Activated T-cell treated with anti-CD3 and anti-CD28 coated beads, Interleukin-2, amount 50 U/mL, for 24 hours (primary cell): ENCODE data around the gene IQSEC1.

Experiments used
- DNase-seq: peaks from one replicate; pipeline ENCODE4 v3.0.0-alpha.2; 2020
- H3K27ac Mint-ChIP-seq: 2 replicates; pipeline ENCODE4 v1.8.0; 2020; ENCODE audit warnings: mild to moderate bottlenecking, mixed read lengths
- H3K27me3 Mint-ChIP-seq: 2 replicates; pipeline ENCODE4 v1.8.0; 2020; ENCODE audit warnings: mixed read lengths
- H3K36me3 Mint-ChIP-seq: 2 replicates; pipeline ENCODE4 v1.8.0; 2020; ENCODE audit warnings: low read depth, mixed read lengths
- H3K4me1 Mint-ChIP-seq: 2 replicates; pipeline ENCODE4 v1.8.0; 2020; ENCODE audit warnings: low read depth, mixed read lengths
- H3K4me3 Mint-ChIP-seq: 2 replicates; pipeline ENCODE4 v1.8.0; 2020; ENCODE audit warnings: mild to moderate bottlenecking, moderate library complexity, mixed read lengths
- H3K9me3 Mint-ChIP-seq: 2 replicates; pipeline ENCODE4 v1.8.0; 2020; ENCODE audit warnings: mixed read lengths

Gene IQSEC1

GRCh38 chr3:12987602-12988001, 85.6 kb downstream of the IQSEC1 start:
- peaks cover 62% of the 10 kb centered on the region for H3K4me1 Mint-ChIP-seq
- no peaks in the 10 kb centered on the region for H3K36me3 Mint-ChIP-seq
- no peaks in the 10 kb centered on the region for H3K9me3 Mint-ChIP-seq
- no peak overlapping the region for H3K4me3 Mint-ChIP-seq
- no peaks in the 10 kb centered on the region for H3K27me3 Mint-ChIP-seq
- no peak for DNase-seq
- peak overlapping the region; percentile 5 for H3K27ac Mint-ChIP-seq

- Mint-ChIP-seq H3K27me3 (no peaks in the 10 kb centered on the region), H3K36me3 (no peaks in the 10 kb centered on the region), H3K4me3 (no peak overlapping the region), H3K4me1 (peaks cover 64% of the 10 kb centered on the region), H3K9me3 (no peaks in the 10 kb centered on the region), H3K27ac (peak overlapping the region; percentile 5)
- DNase-seq, result no peak
Measured at GRCh38 chr3:12986986-12987385, 86.2 kb downstream of the IQSEC1 start.

- H3K9me3 Mint-ChIP-seq, result no peaks in the 10 kb centered on the region
- no peaks in the 10 kb centered on the region for H3K27me3 Mint-ChIP-seq
- no peak overlapping the region for H3K4me3 Mint-ChIP-seq
- H3K36me3 Mint-ChIP-seq, result no peaks in the 10 kb centered on the region
- H3K4me1 Mint-ChIP-seq, result peaks cover 67% of the 10 kb centered on the region
- no peak for DNase-seq
- H3K27ac Mint-ChIP-seq, result no peak overlapping the region
Measured at GRCh38 chr3:12986521-12986920, 86.7 kb downstream of the IQSEC1 start.

GRCh38 chr3:12986031-12986430, 87.2 kb downstream of the IQSEC1 start:
- no peaks in the 10 kb centered on the region for H3K27me3 Mint-ChIP-seq
- H3K9me3 Mint-ChIP-seq, result no peaks in the 10 kb centered on the region
- DNase-seq, result no peak
- H3K27ac Mint-ChIP-seq, result no peak overlapping the region
- H3K36me3 Mint-ChIP-seq, result no peaks in the 10 kb centered on the region
- no peak overlapping the region for H3K4me3 Mint-ChIP-seq
- H3K4me1 Mint-ChIP-seq, result peaks cover 66% of the 10 kb centered on the region

- H3K9me3 Mint-ChIP-seq, result no peaks in the 10 kb centered on the region
- H3K4me3 Mint-ChIP-seq, result no peak overlapping the region
- peaks cover 60% of the 10 kb centered on the region for H3K4me1 Mint-ChIP-seq
- no peaks in the 10 kb centered on the region for H3K27me3 Mint-ChIP-seq
- no peak for DNase-seq
- no peaks in the 10 kb centered on the region for H3K36me3 Mint-ChIP-seq
- H3K27ac Mint-ChIP-seq, result no peak overlapping the region
Measured at GRCh38 chr3:12985148-12985547, 88.1 kb downstream of the IQSEC1 start.

GRCh38 chr3:12984023-12984823, 89.0 kb downstream of the IQSEC1 start:
- peak; percentile 77 for DNase-seq
- Mint-ChIP-seq H3K36me3 (peaks cover 3% of the 10 kb centered on the region), H3K27me3 (no peaks in the 10 kb centered on the region), H3K4me1 (peaks cover 58% of the 10 kb centered on the region), H3K4me3 (no peak overlapping the region), H3K9me3 (no peaks in the 10 kb centered on the region), H3K27ac (peak overlapping the region; percentile 72)

- Mint-ChIP-seq H3K9me3 (no peaks in the 10 kb centered on the region), H3K4me3 (no peak overlapping the region), H3K4me1 (peaks cover 53% of the 10 kb centered on the region), H3K27ac (no peak overlapping the region), H3K27me3 (no peaks in the 10 kb centered on the region), H3K36me3 (peaks cover 8% of the 10 kb centered on the region)
- no peak for DNase-seq
Measured at GRCh38 chr3:12983319-12983718, 89.9 kb downstream of the IQSEC1 start.

- H3K9me3 Mint-ChIP-seq, result no peaks in the 10 kb centered on the region
- H3K27me3 Mint-ChIP-seq, result no peaks in the 10 kb centered on the region
- H3K36me3 Mint-ChIP-seq, result peaks cover 8% of the 10 kb centered on the region
- peaks cover 53% of the 10 kb centered on the region for H3K4me1 Mint-ChIP-seq
- peak overlapping the region; percentile 75 for H3K27ac Mint-ChIP-seq
- no peak overlapping the region for H3K4me3 Mint-ChIP-seq
- no peak for DNase-seq
Measured at GRCh38 chr3:12982619-12983101, 90.6 kb downstream of the IQSEC1 start.

GRCh38 chr3:12981306-12982275, 91.6 kb downstream of the IQSEC1 start:
- H3K4me3 Mint-ChIP-seq, result no peak overlapping the region
- no peaks in the 10 kb centered on the region for H3K9me3 Mint-ChIP-seq
- peaks cover 8% of the 10 kb centered on the region for H3K36me3 Mint-ChIP-seq
- H3K4me1 Mint-ChIP-seq, result peaks cover 53% of the 10 kb centered on the region
- peak overlapping the region; percentile 74 for H3K27ac Mint-ChIP-seq
- no peaks in the 10 kb centered on the region for H3K27me3 Mint-ChIP-seq
- no peak for DNase-seq

- H3K4me3 Mint-ChIP-seq, result no peak overlapping the region
- no peaks in the 10 kb centered on the region for H3K9me3 Mint-ChIP-seq
- H3K27ac Mint-ChIP-seq, result peak overlapping the region; percentile 68
- H3K36me3 Mint-ChIP-seq, result peaks cover 8% of the 10 kb centered on the region
- H3K27me3 Mint-ChIP-seq, result no peaks in the 10 kb centered on the region
- peaks cover 51% of the 10 kb centered on the region for H3K4me1 Mint-ChIP-seq
- DNase-seq, result no peak
Measured at GRCh38 chr3:12980596-12981290, 92.5 kb downstream of the IQSEC1 start.

GRCh38 chr3:12979947-12980487, 93.2 kb downstream of the IQSEC1 start:
- Mint-ChIP-seq H3K27me3 (no peaks in the 10 kb centered on the region), H3K36me3 (peaks cover 8% of the 10 kb centered on the region), H3K4me1 (peaks cover 51% of the 10 kb centered on the region), H3K9me3 (no peaks in the 10 kb centered on the region), H3K27ac (peak overlapping the region; percentile 68), H3K4me3 (no peak overlapping the region)
- DNase-seq, result no peak

- no peak overlapping the region for H3K4me3 Mint-ChIP-seq
- H3K27ac Mint-ChIP-seq, result no peak overlapping the region
- H3K27me3 Mint-ChIP-seq, result no peaks in the 10 kb centered on the region
- peaks cover 53% of the 10 kb centered on the region for H3K4me1 Mint-ChIP-seq
- DNase-seq, result no peak
- no peaks in the 10 kb centered on the region for H3K9me3 Mint-ChIP-seq
- H3K36me3 Mint-ChIP-seq, result peaks cover 8% of the 10 kb centered on the region
Measured at GRCh38 chr3:12979151-12979946, 93.9 kb downstream of the IQSEC1 start.

- Mint-ChIP-seq H3K36me3 (peaks cover 10% of the 10 kb centered on the region), H3K9me3 (no peaks in the 10 kb centered on the region), H3K27ac (no peak overlapping the region), H3K4me1 (peaks cover 47% of the 10 kb centered on the region), H3K4me3 (no peak overlapping the region), H3K27me3 (no peaks in the 10 kb centered on the region)
- DNase-seq, result no peak
Measured at GRCh38 chr3:12978682-12979081, 94.5 kb downstream of the IQSEC1 start.
